Hematopoietic multipotent progenitor cell (in vitro differentiated cells): ENCODE data around the gene PRRX2. TPM values are rescaled to one million over a fixed set of nuclear protein-coding genes. Genes with fewer than 3 reads are reported as not detected.

ENCODE experiments used
- DNase-seq, 3 donors: peaks; one replicate each; pipeline ENCODE4 v3.0.0-alpha.2; 2011 to 2015; ENCODE audit warnings: low read depth in 2 of 3, low spot score in 2 of 3
- total RNA-seq: library from RNA; depleted of rRNA; stranded (reverse); fragments of >200 nt; gene quantifications from one replicate; pipeline ENCODE4 v1.2.3, GENCODE V29; 2012

The PRRX2 gene
- total RNA-seq, 1 donor, result not detected

- DNase-seq, result no peak
Observed at GRCh38 chr9:129698254-129698757, 32.9 kb downstream of the PRRX2 start.

DNA sequence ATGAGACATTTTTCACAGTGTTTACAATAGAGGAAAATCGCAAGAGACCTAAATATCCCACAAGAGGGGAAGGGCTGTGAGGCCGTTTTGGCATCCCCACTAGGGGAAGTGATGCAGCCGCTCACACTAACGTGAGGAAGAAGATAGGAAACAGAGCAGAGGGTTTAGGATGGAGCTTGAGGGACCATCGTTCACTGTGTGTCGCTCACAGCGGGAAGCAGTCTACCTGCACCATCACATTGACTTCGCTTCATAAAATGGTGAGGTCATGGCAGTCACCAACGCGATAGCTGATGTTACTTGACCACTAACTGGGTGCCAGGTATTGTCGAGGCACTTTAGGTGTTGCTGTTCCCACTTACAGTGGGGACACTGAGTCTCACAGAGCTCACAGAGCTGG is 35.6 kb downstream of the PRRX2 start:
- no peak for DNase-seq

- DNase-seq, result no peak
Observed at GRCh38 chr9:129701549-129701948, 36.1 kb downstream of the PRRX2 start.

DNA sequence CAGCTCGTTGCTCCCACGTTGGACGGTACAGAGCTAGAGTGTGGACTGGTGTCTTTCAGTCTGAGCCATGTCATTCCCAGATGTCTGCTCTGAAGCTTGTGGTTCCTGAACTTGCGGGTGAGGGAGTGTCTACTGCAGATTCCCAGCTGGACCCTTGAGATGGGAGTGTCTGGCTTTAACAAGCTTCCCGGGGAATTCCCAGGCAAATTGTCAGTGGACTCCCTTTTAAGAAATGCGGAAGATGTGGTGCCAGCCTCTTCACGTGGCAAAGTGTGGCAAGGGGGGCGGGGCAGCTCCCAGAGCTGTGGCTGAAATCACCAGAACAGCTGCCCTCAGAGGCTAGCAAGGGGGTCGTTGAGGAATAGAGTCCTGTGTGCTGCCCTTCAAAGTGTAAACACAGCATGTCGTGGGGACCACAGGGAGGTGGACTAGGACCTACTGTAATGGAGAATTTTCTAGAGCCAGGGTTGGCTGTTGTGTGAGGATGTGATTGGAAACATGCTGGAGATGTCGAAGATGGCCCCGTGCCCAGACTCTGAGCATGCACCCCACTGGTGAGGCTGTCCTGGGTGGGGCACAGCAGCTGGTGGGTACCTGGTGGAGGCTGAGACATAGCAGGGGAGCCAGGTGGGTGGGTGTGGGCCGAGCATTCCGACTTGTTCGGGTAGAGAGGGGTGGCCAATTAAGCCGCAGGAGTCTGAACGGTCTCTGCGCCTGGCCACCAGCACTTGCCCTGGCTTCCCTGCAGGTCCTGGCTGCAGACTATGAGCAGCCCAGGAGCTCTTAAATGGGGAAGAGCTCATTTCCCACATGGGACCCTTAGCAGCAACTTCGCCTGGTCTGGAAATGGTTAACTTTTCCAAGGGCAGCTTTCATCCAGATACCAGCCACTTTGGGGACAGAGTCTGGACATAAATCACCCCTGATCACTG is 37.4 kb downstream of the PRRX2 start:
- no peak for DNase-seq

GRCh38 chr9:129703667-129704355 is 38.4 kb downstream of the PRRX2 start:
- no peak for DNase-seq

DNA sequence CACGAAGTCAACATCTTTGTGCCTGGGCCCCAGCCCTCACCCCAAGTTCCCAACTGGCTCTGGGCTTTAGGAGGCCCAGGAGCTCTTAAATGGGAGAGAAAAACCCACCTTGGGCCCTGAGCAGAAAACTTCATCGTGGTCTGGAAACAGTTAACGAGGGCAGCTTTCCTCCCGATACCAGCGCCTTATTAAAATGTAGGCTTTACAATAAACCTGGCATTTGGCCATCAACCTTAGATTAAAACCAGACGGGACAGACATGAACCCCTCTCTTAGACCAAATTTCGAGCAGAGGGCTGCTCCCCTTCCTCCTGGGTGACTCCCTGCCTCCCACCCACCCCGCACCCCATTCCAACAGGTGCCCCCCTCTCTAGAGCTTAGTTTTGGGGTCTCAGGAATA is 39.4 kb downstream of the PRRX2 start:
- no peak for DNase-seq

DNA sequence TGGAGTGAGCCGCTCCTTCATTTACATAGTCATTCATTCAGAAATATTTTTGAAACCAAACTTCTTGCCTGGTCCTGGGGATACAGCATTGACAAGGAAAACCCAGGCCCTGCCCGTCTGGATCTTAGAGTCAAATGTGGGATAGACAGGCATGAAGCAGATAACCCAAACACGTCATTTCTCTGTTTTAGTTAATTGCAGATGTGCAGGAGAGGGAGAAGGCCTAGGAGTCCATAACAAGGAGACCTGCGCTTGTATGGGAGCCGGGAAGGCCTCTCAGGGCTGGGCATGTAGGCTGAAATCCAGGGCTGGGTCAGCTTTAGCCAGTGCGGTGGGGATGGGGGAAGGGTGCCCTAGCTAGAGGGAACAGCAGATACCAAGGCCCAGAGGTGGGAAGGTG is 43.3 kb downstream of the PRRX2 start:
- DNase-seq, result no peak

GRCh38 chr9:129709438-129710168 is 44.2 kb downstream of the PRRX2 start:
- no peak for DNase-seq

DNA sequence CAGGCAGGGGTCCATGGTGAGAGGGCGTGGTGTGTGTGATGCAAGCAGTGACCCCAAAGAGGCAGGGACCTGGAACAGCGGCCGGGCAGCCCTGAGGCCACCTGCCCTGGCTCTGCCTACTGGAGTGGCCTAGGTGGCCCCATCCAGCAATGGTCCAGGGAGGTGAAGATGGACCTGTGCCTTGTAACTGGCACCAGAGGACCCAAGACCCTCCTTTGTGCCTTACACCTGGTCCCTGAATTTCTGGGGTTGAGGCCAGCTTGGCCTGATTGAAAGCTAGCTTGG is 44.7 kb downstream of the PRRX2 start:
- no peak for DNase-seq

- no peak for DNase-seq
Observed at GRCh38 chr9:129712634-129713401, 47.4 kb downstream of the PRRX2 start.

DNA sequence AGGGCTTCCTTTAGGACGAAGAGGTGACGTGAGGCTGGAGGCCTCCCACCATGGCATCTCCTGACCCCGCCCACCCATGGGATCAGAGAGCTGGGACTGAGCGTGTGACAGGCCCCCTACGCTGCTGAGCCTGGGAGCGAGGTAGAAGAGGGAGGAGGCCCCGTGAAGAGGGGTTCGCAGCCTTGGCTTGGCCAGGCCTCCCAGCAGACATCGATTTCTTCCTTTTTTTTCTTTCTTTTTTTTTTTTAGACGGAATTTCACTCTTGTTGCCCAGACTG is 47.9 kb downstream of the PRRX2 start:
- no peak for DNase-seq

- no peak for DNase-seq
Observed at GRCh38 chr9:129714511-129715061, 49.1 kb downstream of the PRRX2 start.

- no peak for DNase-seq
Observed at GRCh38 chr9:129716091-129716490, 50.6 kb downstream of the PRRX2 start.

GRCh38 chr9:129717991-129718390 is 52.5 kb downstream of the PRRX2 start:
- DNase-seq, result no peak

- no peak for DNase-seq
Observed at GRCh38 chr9:129718647-129719046, 53.2 kb downstream of the PRRX2 start.

DNA sequence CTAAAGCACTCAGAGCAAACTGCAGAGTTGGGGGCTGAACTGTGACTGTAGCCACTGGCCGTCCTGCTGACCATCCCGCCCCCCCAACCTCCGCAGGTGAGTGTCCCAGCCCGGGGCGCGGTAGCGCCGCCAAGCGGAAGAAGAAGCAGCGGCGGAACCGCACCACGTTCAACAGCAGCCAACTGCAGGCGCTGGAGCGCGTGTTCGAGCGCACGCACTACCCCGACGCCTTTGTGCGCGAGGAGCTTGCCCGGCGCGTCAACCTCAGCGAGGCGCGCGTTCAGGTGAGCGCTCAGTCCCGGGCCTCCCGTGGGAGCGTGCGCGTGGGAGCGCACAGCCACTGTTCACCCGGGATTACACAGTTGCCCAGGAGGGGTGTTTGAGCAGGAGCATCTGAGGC is 53.7 kb downstream of the PRRX2 start:
- DNase-seq, result no peak

- DNase-seq, result no peak
Observed at GRCh38 chr9:129720181-129720864, 54.9 kb downstream of the PRRX2 start.

DNA sequence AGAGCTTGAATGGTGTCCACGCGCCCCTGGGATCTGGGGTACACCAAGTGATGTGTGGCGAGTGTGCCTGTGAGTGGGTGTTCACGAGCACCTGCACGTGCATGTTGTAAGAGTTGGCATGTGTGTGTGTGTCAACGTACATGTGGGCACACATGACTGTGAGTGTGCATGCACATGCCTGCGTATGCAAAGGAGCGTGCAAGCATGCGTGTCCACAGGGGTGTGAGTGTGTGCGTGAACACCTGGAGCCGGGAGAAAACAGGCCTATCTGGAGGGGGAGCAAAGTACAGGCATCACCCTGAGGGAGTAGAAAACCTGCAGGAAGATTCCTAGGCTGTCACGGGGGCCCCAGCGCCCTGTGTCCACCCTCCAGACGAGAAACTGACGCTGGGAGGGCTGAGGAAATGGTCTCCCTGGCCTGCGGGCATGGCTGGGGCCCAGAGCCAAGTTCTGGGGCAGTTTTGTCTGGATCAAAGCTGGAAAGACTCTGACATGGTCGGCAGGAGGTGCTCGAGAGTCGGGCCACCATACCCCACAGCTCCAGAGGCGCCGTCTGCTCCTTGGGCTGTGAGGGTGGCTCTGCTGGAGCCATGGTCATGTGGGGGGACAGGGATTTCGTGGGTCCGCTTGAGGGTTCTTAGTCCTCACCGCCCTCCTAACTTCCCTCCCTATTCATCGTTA is 55.6 kb downstream of the PRRX2 start:
- no peak for DNase-seq

- DNase-seq, result no peak
Observed at GRCh38 chr9:129722913-129723312, 57.5 kb downstream of the PRRX2 start.
